Measurements from ENCODE around the gene SLC6A18.
"Not testable (repeated sequence)": the region's sequence is repeated elsewhere in the genome, so short reads cannot be mapped to it uniquely, and the experiment has no call there.

DNA sequence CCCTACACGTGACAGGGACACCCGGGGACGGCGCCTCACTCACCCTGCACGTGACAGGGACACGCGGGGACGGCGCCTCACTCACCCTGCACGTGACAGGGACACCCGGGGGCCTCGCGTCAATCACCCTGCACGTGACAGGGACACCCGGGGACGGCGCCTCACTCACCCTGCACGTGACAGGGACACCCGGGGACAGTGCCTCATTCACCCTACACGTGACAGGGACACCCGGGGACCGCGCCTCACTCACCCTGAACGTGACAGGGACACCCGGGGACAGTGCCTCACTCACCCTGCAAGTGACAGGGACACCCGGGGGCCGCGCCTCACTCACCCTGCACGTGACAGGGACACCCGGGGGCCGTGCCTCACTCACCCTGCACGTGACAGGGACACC lies 64.4 kb downstream of the SLC6A18 start:
- TF ChIP-seq, protein P1, sequence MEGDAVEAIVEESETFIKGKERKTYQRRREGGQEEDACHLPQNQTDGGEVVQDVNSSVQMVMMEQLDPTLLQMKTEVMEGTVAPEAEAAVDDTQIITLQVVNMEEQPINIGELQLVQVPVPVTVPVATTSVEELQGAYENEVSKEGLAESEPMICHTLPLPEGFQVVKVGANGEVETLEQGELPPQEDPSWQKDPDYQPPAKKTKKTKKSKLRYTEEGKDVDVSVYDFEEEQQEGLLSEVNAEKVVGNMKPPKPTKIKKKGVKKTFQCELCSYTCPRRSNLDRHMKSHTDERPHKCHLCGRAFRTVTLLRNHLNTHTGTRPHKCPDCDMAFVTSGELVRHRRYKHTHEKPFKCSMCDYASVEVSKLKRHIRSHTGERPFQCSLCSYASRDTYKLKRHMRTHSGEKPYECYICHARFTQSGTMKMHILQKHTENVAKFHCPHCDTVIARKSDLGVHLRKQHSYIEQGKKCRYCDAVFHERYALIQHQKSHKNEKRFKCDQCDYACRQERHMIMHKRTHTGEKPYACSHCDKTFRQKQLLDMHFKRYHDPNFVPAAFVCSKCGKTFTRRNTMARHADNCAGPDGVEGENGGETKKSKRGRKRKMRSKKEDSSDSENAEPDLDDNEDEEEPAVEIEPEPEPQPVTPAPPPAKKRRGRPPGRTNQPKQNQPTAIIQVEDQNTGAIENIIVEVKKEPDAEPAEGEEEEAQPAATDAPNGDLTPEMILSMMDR (IDR thresholded peaks at IDR 0.05): not testable (repeated sequence)
- not testable (repeated sequence) for TF ChIP-seq ZFX (IDR thresholded peaks at IDR 0.05; ENCODE audit: borderline replicate concordance)

All from 22Rv1 (cell line).